OCI-LY7 (cell line): ENCODE measurements around the gene APPL2.

Source experiments
- EZH2phosphoT487 ChIP-seq: fragments of 200-600 bp; sonication (generic); IDR thresholded peaks from 2 replicates; pipeline ENCODE4 v1.6.1; 2018; ENCODE audit warnings: low read depth, borderline replicate concordance, mild to moderate bottlenecking, mixed run types, antibody characterized with exemption, low read length, moderate library complexity, mixed read lengths
- TF ChIP-seq, protein P1 (sequence below): fragments of 200-600 bp; sonication (generic); conservative IDR thresholded peaks from 2 replicates; pipeline ENCODE4 v1.5.1; 2014; ENCODE audit warnings: mild to moderate bottlenecking, antibody characterized with exemption, low read length, moderate library complexity, mixed read lengths

GRCh38 chr12:105168006-105168405, 68.0 kb downstream of the APPL2 start:
- no peak for TF ChIP-seq EZH2phosphoT487
- TF ChIP-seq, protein P1, sequence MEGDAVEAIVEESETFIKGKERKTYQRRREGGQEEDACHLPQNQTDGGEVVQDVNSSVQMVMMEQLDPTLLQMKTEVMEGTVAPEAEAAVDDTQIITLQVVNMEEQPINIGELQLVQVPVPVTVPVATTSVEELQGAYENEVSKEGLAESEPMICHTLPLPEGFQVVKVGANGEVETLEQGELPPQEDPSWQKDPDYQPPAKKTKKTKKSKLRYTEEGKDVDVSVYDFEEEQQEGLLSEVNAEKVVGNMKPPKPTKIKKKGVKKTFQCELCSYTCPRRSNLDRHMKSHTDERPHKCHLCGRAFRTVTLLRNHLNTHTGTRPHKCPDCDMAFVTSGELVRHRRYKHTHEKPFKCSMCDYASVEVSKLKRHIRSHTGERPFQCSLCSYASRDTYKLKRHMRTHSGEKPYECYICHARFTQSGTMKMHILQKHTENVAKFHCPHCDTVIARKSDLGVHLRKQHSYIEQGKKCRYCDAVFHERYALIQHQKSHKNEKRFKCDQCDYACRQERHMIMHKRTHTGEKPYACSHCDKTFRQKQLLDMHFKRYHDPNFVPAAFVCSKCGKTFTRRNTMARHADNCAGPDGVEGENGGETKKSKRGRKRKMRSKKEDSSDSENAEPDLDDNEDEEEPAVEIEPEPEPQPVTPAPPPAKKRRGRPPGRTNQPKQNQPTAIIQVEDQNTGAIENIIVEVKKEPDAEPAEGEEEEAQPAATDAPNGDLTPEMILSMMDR = no peak
